ENCODE data around the gene RPH3AL. TPM values are rescaled to one million over a fixed set of nuclear protein-coding genes. Genes with fewer than 3 reads are reported as not detected.
A peak's percentile ranks its signal among the peaks of the same experiment; 100 is the strongest.

The RPH3AL gene
- total RNA-seq: 10 to 100 TPM; 17.6 to 74.0 (median 25.7) TPM
- long read RNA-seq, partial matches to known transcripts: 0 of 2 reads
- long read RNA-seq, other reads (novel, unspliced or antisense): 2 of 2 reads

GRCh38 chr17:352421-353212 lies at the start of gene RPH3AL:
Gene RPH3AL (minus strand): TSS chr17:352807. CDS start chr17:327543, 25,264 bp downstream.
- peak; percentile 49 to 62 (median 56) for ATAC-seq
- H3K36me3 ChIP-seq: no peaks in the 10 kb centered on the region
- H3K9me3 ChIP-seq: no peaks in the 10 kb centered on the region
- H3K4me1 ChIP-seq: peaks cover 0 to 70% (median 29%) of the 10 kb centered on the region in 4 donors
- DNase-seq: peak; percentile 81 to 87 (median 84)
- H3K27ac ChIP-seq: peak within 1 kb of the TSS; percentile 88 to 96 (median 93)
- intact Hi-C loops (cut with DNase I): no loop called here
- H3K4me3 ChIP-seq: peak within 1 kb of the TSS; percentile 30 to 56 (median 55)
- WGBS (ENCODE audit: insufficient coverage, low coverage, low lambda C conversion rate, missing lambda C conversion rate): 14% methylated on average over 12 of the region's 22 CpGs
- H3K27me3 ChIP-seq: no peaks in the 10 kb centered on the region
- TF ChIP-seq POLR2A (IDR thresholded peaks at IDR 0.05): peak; percentile 74
- TF ChIP-seq, protein P1, sequence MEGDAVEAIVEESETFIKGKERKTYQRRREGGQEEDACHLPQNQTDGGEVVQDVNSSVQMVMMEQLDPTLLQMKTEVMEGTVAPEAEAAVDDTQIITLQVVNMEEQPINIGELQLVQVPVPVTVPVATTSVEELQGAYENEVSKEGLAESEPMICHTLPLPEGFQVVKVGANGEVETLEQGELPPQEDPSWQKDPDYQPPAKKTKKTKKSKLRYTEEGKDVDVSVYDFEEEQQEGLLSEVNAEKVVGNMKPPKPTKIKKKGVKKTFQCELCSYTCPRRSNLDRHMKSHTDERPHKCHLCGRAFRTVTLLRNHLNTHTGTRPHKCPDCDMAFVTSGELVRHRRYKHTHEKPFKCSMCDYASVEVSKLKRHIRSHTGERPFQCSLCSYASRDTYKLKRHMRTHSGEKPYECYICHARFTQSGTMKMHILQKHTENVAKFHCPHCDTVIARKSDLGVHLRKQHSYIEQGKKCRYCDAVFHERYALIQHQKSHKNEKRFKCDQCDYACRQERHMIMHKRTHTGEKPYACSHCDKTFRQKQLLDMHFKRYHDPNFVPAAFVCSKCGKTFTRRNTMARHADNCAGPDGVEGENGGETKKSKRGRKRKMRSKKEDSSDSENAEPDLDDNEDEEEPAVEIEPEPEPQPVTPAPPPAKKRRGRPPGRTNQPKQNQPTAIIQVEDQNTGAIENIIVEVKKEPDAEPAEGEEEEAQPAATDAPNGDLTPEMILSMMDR (IDR thresholded peaks at IDR 0.05): no peak

DNA sequence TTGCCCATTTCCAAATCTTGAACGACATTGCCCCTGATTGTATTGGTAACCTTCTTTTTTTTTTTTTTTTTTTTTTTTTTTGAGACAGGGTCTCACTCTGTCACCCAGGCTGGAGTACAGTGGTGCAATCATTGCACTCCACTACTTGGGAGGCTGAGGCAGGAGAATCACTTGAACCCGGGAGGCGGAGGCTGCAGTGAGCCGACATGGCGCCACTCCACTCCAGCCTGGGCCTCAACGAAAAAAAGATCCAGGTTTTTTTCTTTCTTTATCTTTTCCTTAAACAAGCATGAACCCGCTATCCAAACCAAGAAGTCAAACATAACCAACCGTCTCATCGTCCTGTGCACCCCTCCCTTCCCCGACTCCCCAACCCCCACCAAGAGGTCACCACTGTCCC lies 47.6 kb upstream of the RPH3AL start:
- no peaks in the 10 kb centered on the region for H3K36me3 ChIP-seq
- no peak overlapping the region for H3K27ac ChIP-seq
- ATAC-seq (no peak), DNase-seq (no peak)
- WGBS (ENCODE audit: insufficient coverage, low coverage, low lambda C conversion rate, missing lambda C conversion rate): 43% methylated on average over 8 of the region's 10 CpGs
- no peaks in the 10 kb centered on the region for H3K27me3 ChIP-seq
- no peak for TF ChIP-seq POLR2A (IDR thresholded peaks at IDR 0.05)
- TF ChIP-seq, protein P1 (IDR thresholded peaks at IDR 0.05): no peak
- intact Hi-C loops (cut with DNase I): no loop called here
- no peak overlapping the region for H3K4me3 ChIP-seq
- no peaks in the 10 kb centered on the region for H3K9me3 ChIP-seq
- no peaks in the 10 kb centered on the region for H3K4me1 ChIP-seq

GRCh38 chr17:396788-397187 lies 44.2 kb upstream of the RPH3AL start:
- Histone ChIP-seq H3K9me3 (no peaks in the 10 kb centered on the region), H3K27me3 (no peaks in the 10 kb centered on the region), H3K4me1 (peaks cover 0 to 7% (median 3%) of the 10 kb centered on the region in 4 donors), H3K4me3 (no peak overlapping the region), H3K36me3 (no peaks in the 10 kb centered on the region), H3K27ac (no peak overlapping the region)
- no peak for TF ChIP-seq POLR2A (IDR thresholded peaks at IDR 0.05)
- TF ChIP-seq, protein P1 (IDR thresholded peaks at IDR 0.05): no peak
- WGBS (ENCODE audit: insufficient coverage, low coverage, low lambda C conversion rate, missing lambda C conversion rate): 85% methylated on average over 6 of the region's 6 CpGs
- no peak for ATAC-seq
- peak in 1 of 3 donors; percentile 11 for DNase-seq
- intact Hi-C loops (cut with DNase I): no loop called here

- H3K4me1 ChIP-seq: peaks cover 0 to 7% (median 3%) of the 10 kb centered on the region in 4 donors
- no peak overlapping the region for H3K4me3 ChIP-seq
- no peaks in the 10 kb centered on the region for H3K27me3 ChIP-seq
- no peaks in the 10 kb centered on the region for H3K36me3 ChIP-seq
- no peak for TF ChIP-seq POLR2A (IDR thresholded peaks at IDR 0.05)
- TF ChIP-seq, protein P1 (IDR thresholded peaks at IDR 0.05): no peak
- DNase-seq (no peak), ATAC-seq (no peak)
- no peaks in the 10 kb centered on the region for H3K9me3 ChIP-seq
- H3K27ac ChIP-seq: no peak overlapping the region
- intact Hi-C loops (cut with DNase I): no loop called here
- WGBS (ENCODE audit: insufficient coverage, low coverage, low lambda C conversion rate, missing lambda C conversion rate): 97% methylated on average over 2 of the region's 2 CpGs
Measured at GRCh38 chr17:395974-396373, 43.4 kb upstream of the RPH3AL start.

Measured in right lobe of liver (tissue), 6 donors.